Endothelial cell of umbilical vein (primary cell): ENCODE measurements around the gene RAB12. TPM values are rescaled to one million over a fixed set of nuclear protein-coding genes. Genes with fewer than 3 reads are reported as not detected.

Experiments used
- BruUV-seq: library from RNA; stranded (reverse); fragments of 400-500 nt; replicated peaks from 2 replicates; lab custom pipeline; 2021; lab: Mats Ljungman, UMichigan
- CTCF ChIA-PET: fragments of 300-600, 350-600 bp; sonication (Branson Sonifier 250); formaldehyde crosslinking; loops from one replicate; lab custom pipeline; 2021; ENCODE audit warnings: antibody characterized with exemption, inconsistent platforms; lab: Charles Lee
- POLR2A ChIA-PET: fragments of 300-600, 350-600 bp; sonication (Branson Sonifier 250); formaldehyde crosslinking; loops from one replicate; lab custom pipeline; 2021; ENCODE audit warnings: antibody characterized with exemption, inconsistent platforms; lab: Charles Lee
- DNase-seq: peaks from one replicate; pipeline ENCODE4 v3.0.0-alpha.2; 2011; ENCODE audit warnings: low read depth, low spot score
- FAIRE-seq: peaks from 2 replicates; lab custom pipeline; 2011; peaks lifted over from hg19 to GRCh38; lab: Jason Lieb, UNC
- H2AFZ ChIP-seq: 2 replicates; pipeline ENCODE4 v1.6.0; 2012; ENCODE audit warnings: low read depth, low read length, control low read depth, inconsistent platforms
- H3K27ac ChIP-seq: 2 replicates; pipeline ENCODE4 v1.5.1; 2011; ENCODE audit warnings: low read depth, mild to moderate bottlenecking, control low read depth, low read length, moderate library complexity; ENCODE audit not compliant: insufficient read depth
- H3K27me3 ChIP-seq, 2 experiments: 2 replicates each; pipeline versions ENCODE4 v1.6.0 to v1.6.1; 2011; ENCODE audit warnings: low read length in 2 of 2, mixed read lengths in 1 of 2; ENCODE audit not compliant: control insufficient read depth in 2 of 2, insufficient read depth in 2 of 2
- H3K36me3 ChIP-seq, 2 experiments: 2 replicates in 1 of 2; 3 replicates in 1 of 2; pipeline ENCODE4 v1.5.1; 2011; ENCODE audit warnings: low read length in 2 of 2, mild to moderate bottlenecking in 1 of 2, moderate library complexity in 1 of 2; ENCODE audit not compliant: control insufficient read depth in 2 of 2, insufficient read depth in 2 of 2; ENCODE audit errors: extremely low read depth in 1 of 2
- H3K4me1 ChIP-seq: 3 replicates; pipeline ENCODE4 v1.5.1; 2011; ENCODE audit warnings: mild to moderate bottlenecking, low read length; ENCODE audit not compliant: control insufficient read depth, insufficient read depth; ENCODE audit errors: extremely low read depth
- H3K4me2 ChIP-seq: 2 replicates; pipeline ENCODE4 v1.6.1; 2011; ENCODE audit warnings: low read length, control low read depth, mixed read lengths; ENCODE audit not compliant: insufficient read depth
- H3K4me3 ChIP-seq, 3 experiments: fragments of 200-600 bp in 1 of 3; sonication (generic), shearing (Covaris generic) in 1 of 3; replicated peaks in 1 of 3; 2 replicates each; pipeline ENCODE4 v1.5.1; 2011 to 2016; ENCODE audit warnings: control low read depth in 3 of 3, low read length in 3 of 3, mild to moderate bottlenecking in 2 of 3, inconsistent platforms in 1 of 3, low read depth in 1 of 3, moderate library complexity in 1 of 3; ENCODE audit not compliant: insufficient read depth in 1 of 3
- H3K79me2 ChIP-seq: 2 replicates; pipeline ENCODE4 v1.6.0; 2012; ENCODE audit warnings: low read length, inconsistent platforms; ENCODE audit not compliant: control insufficient read depth, insufficient read depth
- H3K9ac ChIP-seq: replicated peaks from 2 replicates; pipeline ENCODE3; 2011; ENCODE audit warnings: low read length, control low read depth; ENCODE audit not compliant: insufficient read depth; ENCODE audit errors: extremely low read depth
- H3K9me1 ChIP-seq: replicated peaks from 3 replicates; pipeline ENCODE4 v1.6.0; 2011; ENCODE audit warnings: mild to moderate bottlenecking, low read length; ENCODE audit not compliant: control insufficient read depth, insufficient read depth; ENCODE audit errors: extremely low read depth
- H3K9me3 ChIP-seq: replicated peaks from 2 replicates; pipeline ENCODE4 v1.5.1; 2012; ENCODE audit warnings: low read length, inconsistent platforms; ENCODE audit not compliant: control insufficient read depth, insufficient read depth
- H4K20me1 ChIP-seq: replicated peaks from 2 replicates; pipeline ENCODE3; 2011; ENCODE audit warnings: mild to moderate bottlenecking, low read length; ENCODE audit not compliant: control insufficient read depth, insufficient read depth; ENCODE audit errors: extremely low read depth
- EZH2 ChIP-seq: IDR thresholded peaks from 2 replicates; pipeline ENCODE4 v1.6.1; 2012; ENCODE audit warnings: borderline replicate concordance, low read depth, mild to moderate bottlenecking, moderate library complexity, low read length, inconsistent platforms; ENCODE audit not compliant: severe bottlenecking
- FOS ChIP-seq: IDR thresholded peaks from 2 replicates; pipeline ENCODE4 v1.6.1; 2011; ENCODE audit warnings: mild to moderate bottlenecking, low read length, moderate library complexity, borderline replicate concordance; ENCODE audit not compliant: insufficient read depth
- GATA2 ChIP-seq: IDR thresholded peaks from 2 replicates; pipeline ENCODE4 v1.7.0; 2011; ENCODE audit warnings: low read depth, mild to moderate bottlenecking, moderate library complexity, mixed read lengths, low read length; ENCODE audit not compliant: insufficient read length, insufficient read depth
- JUN ChIP-seq: IDR thresholded peaks from 2 replicates; pipeline ENCODE4 v1.6.1; 2011; ENCODE audit warnings: borderline replicate concordance, low read depth; ENCODE audit not compliant: insufficient read length, insufficient read depth
- MYC ChIP-seq: IDR thresholded peaks from one replicate; pipeline ENCODE4 v1.6.1; 2011; ENCODE audit warnings: mild to moderate bottlenecking, low read depth, low read length
- POLR2A ChIP-seq: IDR thresholded peaks from 2 replicates; pipeline ENCODE4 v1.6.1; 2012; ENCODE audit warnings: low read depth, mild to moderate bottlenecking, control low read depth, low read length
- POLR2AphosphoS5 ChIP-seq: IDR thresholded peaks from 2 replicates; pipeline ENCODE4 v1.6.1; 2012; ENCODE audit warnings: low read depth, mild to moderate bottlenecking, control low read depth, low read length, moderate library complexity; ENCODE audit not compliant: insufficient read depth
- dilution Hi-C: fragments of 300-500 bp; cut with MboI; formaldehyde crosslinking; loops from one replicate; pipeline ENCODE4 v1.15.0; 2019; ENCODE audit warnings: low sequenced_read_pairs; ENCODE audit not compliant: extremely low pct_ligation_motif_present
- intact Hi-C: fragments of 100-400 bp; cut with micrococcal nuclease; formaldehyde crosslinking; loops from one replicate; pipeline ENCODE4 v1.10.0; 2022
- polyA plus RNA-seq, 4 experiments: library from polyadenylated mRNA; depleted of rRNA in 3 of 4; stranded (reverse) in 3 of 4; unstranded in 1 of 4; fragments of >200 nt; gene quantifications; 2 replicates each; pipeline versions ENCODE4 v1.2.1 to v1.2.3, GENCODE V29; 2011 to 2012; ENCODE audit warnings: missing spikeins in 1 of 4
- total RNA-seq: library from RNA; stranded (reverse); gene quantifications from 2 replicates; pipeline ENCODE4 v1.2.3, GENCODE V29; 2021
- TF ChIP-seq, protein P1 (sequence below), 2 donors: IDR thresholded peaks; 1 replicate in 1 of 2; 2 replicates in 1 of 2; pipeline ENCODE4 v1.5.1; 2011; ENCODE audit warnings: low read length in 2 of 2, mild to moderate bottlenecking in 2 of 2, moderate library complexity in 2 of 2, control low read depth in 1 of 2, inconsistent platforms in 1 of 2, low read depth in 1 of 2; ENCODE audit not compliant: insufficient read depth in 1 of 2; ENCODE audit errors: extremely low read depth in 1 of 2
- TF ChIP-seq, protein P2 (sequence below): IDR thresholded peaks from 2 replicates; pipeline ENCODE4 v1.6.1; 2011; ENCODE audit not compliant: insufficient read depth, insufficient read length

Gene RAB12
- total and polyA plus RNA-seq, 2 donors (not counting 3 experiments of a cell fraction or from before 2014, with no cell fraction given) = 11.5 to 42.0 TPM

DNA sequence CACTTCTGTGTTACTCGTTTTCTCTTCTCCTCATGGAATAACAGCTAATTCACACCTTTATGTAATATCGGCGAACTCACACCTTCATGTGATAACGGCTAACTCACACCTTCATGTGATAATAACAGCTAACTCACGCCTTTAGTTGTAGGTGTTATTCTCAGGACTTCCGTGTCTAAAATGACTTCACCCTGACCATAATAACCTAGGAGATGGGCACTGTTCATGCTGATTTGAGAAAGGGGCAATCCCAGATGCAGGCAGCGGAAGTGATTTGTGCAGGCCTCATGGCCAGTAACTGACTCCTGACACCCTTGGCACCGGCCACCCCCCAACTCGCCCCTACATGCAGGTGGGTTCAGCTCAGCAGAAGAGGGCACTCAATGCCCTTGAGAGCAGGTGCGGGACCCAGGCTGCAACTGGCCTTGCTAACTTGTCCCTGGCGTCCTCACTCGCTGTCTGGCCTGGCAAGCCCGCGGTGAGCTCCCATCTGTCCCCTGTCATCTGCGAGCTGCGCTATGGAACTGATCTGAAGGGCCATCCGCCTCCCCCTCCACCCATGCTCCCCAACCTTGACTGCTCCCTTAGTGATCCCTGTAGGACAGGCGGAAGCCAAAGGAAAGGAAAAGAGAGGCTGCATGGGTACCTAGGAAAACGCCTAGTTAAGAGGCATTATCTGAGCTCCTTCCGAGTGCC lies 53.5 kb downstream of the RAB12 start:
- intact Hi-C loops = no loop called here
- H3K4me3 ChIP-seq = no peak overlapping the region
- ChIA-PET CTCF (interaction anchor here (3.5 kb wide), 1 partner anchor 325 kb away, joined by 18 read pairs; no protein-coding TSS in a partner anchor), POLR2A (no interaction called here)
- H3K36me3 ChIP-seq = no peaks in the 10 kb centered on the region
- H3K27ac ChIP-seq = no peak overlapping the region
- TF ChIP-seq EZH2 (no peak), MYC (no peak), JUN (no peak), FOS (no peak), POLR2AphosphoS5 (no peak), POLR2A (no peak), GATA2 (no peak)
- TF ChIP-seq, protein P1, sequence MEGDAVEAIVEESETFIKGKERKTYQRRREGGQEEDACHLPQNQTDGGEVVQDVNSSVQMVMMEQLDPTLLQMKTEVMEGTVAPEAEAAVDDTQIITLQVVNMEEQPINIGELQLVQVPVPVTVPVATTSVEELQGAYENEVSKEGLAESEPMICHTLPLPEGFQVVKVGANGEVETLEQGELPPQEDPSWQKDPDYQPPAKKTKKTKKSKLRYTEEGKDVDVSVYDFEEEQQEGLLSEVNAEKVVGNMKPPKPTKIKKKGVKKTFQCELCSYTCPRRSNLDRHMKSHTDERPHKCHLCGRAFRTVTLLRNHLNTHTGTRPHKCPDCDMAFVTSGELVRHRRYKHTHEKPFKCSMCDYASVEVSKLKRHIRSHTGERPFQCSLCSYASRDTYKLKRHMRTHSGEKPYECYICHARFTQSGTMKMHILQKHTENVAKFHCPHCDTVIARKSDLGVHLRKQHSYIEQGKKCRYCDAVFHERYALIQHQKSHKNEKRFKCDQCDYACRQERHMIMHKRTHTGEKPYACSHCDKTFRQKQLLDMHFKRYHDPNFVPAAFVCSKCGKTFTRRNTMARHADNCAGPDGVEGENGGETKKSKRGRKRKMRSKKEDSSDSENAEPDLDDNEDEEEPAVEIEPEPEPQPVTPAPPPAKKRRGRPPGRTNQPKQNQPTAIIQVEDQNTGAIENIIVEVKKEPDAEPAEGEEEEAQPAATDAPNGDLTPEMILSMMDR (IDR thresholded peaks at IDR 0.05; ENCODE audit: extremely low read depth in 1 of 2, insufficient read depth in 1 of 2, low read depth in 1 of 2, low read length in 2 of 2) = no peak
- TF ChIP-seq, protein P2, sequence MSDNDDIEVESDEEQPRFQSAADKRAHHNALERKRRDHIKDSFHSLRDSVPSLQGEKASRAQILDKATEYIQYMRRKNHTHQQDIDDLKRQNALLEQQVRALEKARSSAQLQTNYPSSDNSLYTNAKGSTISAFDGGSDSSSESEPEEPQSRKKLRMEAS = no peak
- BruUV-seq = no TSS peak
- H4K20me1 ChIP-seq = no peaks in the 10 kb centered on the region
- no peak overlapping the region for H2AFZ ChIP-seq
- no peaks in the 10 kb centered on the region for H3K27me3 ChIP-seq
- no peaks in the 10 kb centered on the region for H3K79me2 ChIP-seq
- dilution Hi-C loops = no loop called here
- no peak for FAIRE-seq
- no peak for DNase-seq
- no peaks in the 10 kb centered on the region for H3K9me3 ChIP-seq
- H3K9ac ChIP-seq = no peak overlapping the region
- H3K9me1 ChIP-seq = no peaks in the 10 kb centered on the region
- H3K4me2 ChIP-seq = no peak overlapping the region
- H3K4me1 ChIP-seq = peaks cover 28% of the 10 kb centered on the region
